Parathyroid adenoma (tissue), 2 donors: ENCODE results near the gene METTL18.
A peak's percentile ranks its signal among the peaks of the same experiment; 100 is the strongest.

ENCODE experiments used
- H2AFZ ChIP-seq: fragments of 300-600 bp; sonication (generic); one replicate; pipeline ENCODE4 v1.7.0; 2017; ENCODE audit warnings: antibody characterized with exemption, mild to moderate bottlenecking
- H3K27ac ChIP-seq: fragments of 300-600 bp; sonication (generic); one replicate; pipeline ENCODE4 v1.7.0; 2017
- H3K27me3 ChIP-seq: fragments of 300-600 bp; sonication (generic); one replicate; pipeline ENCODE4 v1.7.0; 2017; ENCODE audit warnings: low read length; ENCODE audit not compliant: control insufficient read depth, insufficient read depth
- H3K36me3 ChIP-seq: fragments of 300-600 bp; sonication (generic); one replicate; pipeline ENCODE4 v1.7.0; 2017; ENCODE audit warnings: low read length; ENCODE audit not compliant: control insufficient read depth, insufficient read depth
- H3K4me1 ChIP-seq: fragments of 300-600 bp; sonication (generic); one replicate; pipeline ENCODE4 v1.7.0; 2017; ENCODE audit warnings: control low read depth
- H3K4me2 ChIP-seq: fragments of 300-600 bp; sonication (generic); one replicate; pipeline ENCODE4 v1.7.0; 2017; ENCODE audit warnings: low read length
- H3K4me3 ChIP-seq: fragments of 300-600 bp; sonication (generic); one replicate; pipeline ENCODE4 v1.7.0; 2017; ENCODE audit warnings: low read depth, low read length
- H3K79me2 ChIP-seq: fragments of 300-600 bp; sonication (generic); one replicate; pipeline ENCODE4 v1.7.0; 2017; ENCODE audit warnings: control low read depth
- H3K9ac ChIP-seq: fragments of 300-600 bp; sonication (generic); one replicate; pipeline ENCODE4 v1.7.0; 2017; ENCODE audit warnings: mild to moderate bottlenecking
- H3K9me3 ChIP-seq: fragments of 300-600 bp; sonication (generic); one replicate; pipeline ENCODE4 v1.7.0; 2017; ENCODE audit warnings: low read length; ENCODE audit not compliant: control insufficient read depth
- TF ChIP-seq, protein P1 (sequence below): fragments of 300-600 bp; sonication (generic); IDR thresholded peaks from one replicate; pipeline ENCODE4 v1.7.0; 2017; ENCODE audit warnings: antibody characterized with exemption, mild to moderate bottlenecking
- donor health status: primary hyperparathyroidism.

Gene METTL18

DNA sequence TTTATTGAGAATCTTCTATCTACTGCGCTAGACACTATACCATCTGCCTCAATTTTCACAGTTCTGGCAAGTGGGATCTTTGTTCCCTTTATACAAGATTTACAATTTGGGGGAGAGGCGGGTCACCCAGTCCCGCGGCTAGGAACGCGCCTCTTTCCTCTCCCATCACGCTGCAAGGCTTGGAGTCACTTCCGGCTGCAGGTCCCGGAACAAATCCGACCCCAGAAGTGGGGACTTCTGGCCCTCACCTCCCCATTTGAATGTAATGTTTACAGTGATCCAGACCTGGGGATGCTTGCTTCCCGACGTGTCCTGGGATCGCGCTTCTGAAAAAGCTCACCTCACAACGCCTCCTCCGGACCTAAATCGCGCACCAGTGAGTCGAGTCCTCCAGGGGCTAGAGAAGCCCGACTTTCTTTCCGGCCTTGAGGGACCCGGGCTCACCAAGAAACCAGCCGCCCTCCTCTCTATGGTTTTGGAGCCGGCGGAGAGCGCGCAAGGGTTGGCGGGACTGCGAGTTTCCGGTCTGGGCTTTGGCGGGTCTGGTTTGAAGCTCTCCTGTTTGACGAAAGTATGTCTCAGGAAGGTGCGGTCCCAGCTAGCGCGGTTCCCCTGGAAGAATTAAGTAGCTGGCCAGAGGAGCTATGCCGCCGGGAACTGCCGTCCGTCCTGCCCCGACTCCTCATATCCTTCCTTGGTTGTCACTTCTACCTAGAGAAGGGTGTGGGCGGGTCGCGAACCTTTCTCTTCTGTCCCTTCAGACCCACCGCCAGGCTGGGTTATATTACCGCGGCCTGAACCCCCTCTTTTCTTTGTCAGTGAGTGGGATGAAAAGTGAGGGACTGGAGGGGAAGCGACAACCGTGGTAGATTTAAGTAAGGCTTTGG lies at the start of gene METTL18:
Gene METTL18 (minus strand): TSS at position 378 of the 887 bp plus-strand sequence. CDS start 1,212 bp downstream, outside the sequence.
- no peaks in the 10 kb centered on the region for H3K9me3 ChIP-seq
- H3K79me2 ChIP-seq, result peaks cover 6% of the 10 kb centered on the region
- H3K36me3 ChIP-seq, result no peaks in the 10 kb centered on the region
- H3K27ac ChIP-seq, result peak within 1 kb of the TSS; percentile 95
- peaks cover 8% of the 10 kb centered on the region for H3K4me1 ChIP-seq
- H3K4me2 ChIP-seq, result peak within 1 kb of the TSS; percentile 83
- H3K27me3 ChIP-seq, result no peaks in the 10 kb centered on the region
- H2AFZ ChIP-seq, result peak within 1 kb of the TSS; percentile 91
- H3K4me3 ChIP-seq, result peak within 1 kb of the TSS; percentile 95
- H3K9ac ChIP-seq, result peak within 1 kb of the TSS; percentile 50
- TF ChIP-seq, protein P1, sequence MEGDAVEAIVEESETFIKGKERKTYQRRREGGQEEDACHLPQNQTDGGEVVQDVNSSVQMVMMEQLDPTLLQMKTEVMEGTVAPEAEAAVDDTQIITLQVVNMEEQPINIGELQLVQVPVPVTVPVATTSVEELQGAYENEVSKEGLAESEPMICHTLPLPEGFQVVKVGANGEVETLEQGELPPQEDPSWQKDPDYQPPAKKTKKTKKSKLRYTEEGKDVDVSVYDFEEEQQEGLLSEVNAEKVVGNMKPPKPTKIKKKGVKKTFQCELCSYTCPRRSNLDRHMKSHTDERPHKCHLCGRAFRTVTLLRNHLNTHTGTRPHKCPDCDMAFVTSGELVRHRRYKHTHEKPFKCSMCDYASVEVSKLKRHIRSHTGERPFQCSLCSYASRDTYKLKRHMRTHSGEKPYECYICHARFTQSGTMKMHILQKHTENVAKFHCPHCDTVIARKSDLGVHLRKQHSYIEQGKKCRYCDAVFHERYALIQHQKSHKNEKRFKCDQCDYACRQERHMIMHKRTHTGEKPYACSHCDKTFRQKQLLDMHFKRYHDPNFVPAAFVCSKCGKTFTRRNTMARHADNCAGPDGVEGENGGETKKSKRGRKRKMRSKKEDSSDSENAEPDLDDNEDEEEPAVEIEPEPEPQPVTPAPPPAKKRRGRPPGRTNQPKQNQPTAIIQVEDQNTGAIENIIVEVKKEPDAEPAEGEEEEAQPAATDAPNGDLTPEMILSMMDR, result no peak

DNA sequence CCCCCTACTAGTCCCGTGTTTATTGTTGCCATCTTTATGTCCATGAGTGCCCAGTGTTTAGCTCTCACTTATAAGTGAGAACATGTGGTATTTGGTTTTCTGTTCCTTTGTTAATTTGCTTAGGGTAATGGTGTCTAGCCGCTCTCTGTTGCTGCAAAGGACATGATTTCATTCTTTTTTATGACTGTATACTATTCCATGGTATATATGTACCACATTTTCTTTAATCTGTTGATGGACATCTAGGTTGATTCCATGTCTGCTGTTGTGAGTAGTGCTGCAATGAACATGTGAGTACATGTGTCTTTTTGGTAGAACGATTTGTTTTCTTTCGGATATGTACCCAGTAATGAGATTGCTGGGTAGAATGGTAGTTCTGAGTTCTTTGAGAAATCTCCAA lies 44.2 kb upstream of the METTL18 start:
- Histone ChIP-seq H3K36me3 (no peaks in the 10 kb centered on the region), H3K4me1 (peaks cover 4% of the 10 kb centered on the region), H3K27me3 (no peaks in the 10 kb centered on the region), H3K4me2 (no peak overlapping the region), H3K79me2 (peaks cover 13% of the 10 kb centered on the region), H2AFZ (no peak overlapping the region), H3K9me3 (peaks cover 3% of the 10 kb centered on the region), H3K9ac (no peak overlapping the region), H3K4me3 (no peak overlapping the region), H3K27ac (no peak overlapping the region)
- TF ChIP-seq, protein P1, result no peak

DNA sequence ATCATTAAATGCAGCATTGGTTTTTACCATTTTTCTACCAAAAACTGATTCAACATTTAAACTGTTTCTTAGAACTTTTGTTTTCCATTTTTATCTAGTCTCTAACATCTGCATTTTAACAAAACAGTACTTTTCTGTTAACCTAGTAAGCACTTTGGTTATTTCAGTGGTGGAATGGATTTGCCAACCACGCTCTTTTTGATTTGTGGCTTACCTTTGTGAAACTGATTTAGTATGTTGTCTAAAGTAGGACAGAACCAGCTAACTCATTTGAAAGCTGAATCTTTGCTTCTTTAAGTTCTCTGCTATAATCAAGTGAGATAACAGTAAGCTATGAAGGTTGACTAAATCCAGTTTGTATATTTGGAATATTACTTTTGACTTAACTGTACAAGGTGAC lies 41.5 kb upstream of the METTL18 start:
- H3K9me3 ChIP-seq, result peaks cover 3% of the 10 kb centered on the region
- TF ChIP-seq, protein P1, result no peak
- H3K27me3 ChIP-seq, result no peaks in the 10 kb centered on the region
- peaks cover 4% of the 10 kb centered on the region for H3K4me1 ChIP-seq
- no peak overlapping the region for H3K4me3 ChIP-seq
- H3K4me2 ChIP-seq, result peak overlapping the region; percentile 53
- peak overlapping the region; percentile 89 for H3K27ac ChIP-seq
- peaks cover 13% of the 10 kb centered on the region for H3K79me2 ChIP-seq
- H3K36me3 ChIP-seq, result no peaks in the 10 kb centered on the region
- peak overlapping the region; percentile 44 for H2AFZ ChIP-seq
- H3K9ac ChIP-seq, result no peak overlapping the region

DNA sequence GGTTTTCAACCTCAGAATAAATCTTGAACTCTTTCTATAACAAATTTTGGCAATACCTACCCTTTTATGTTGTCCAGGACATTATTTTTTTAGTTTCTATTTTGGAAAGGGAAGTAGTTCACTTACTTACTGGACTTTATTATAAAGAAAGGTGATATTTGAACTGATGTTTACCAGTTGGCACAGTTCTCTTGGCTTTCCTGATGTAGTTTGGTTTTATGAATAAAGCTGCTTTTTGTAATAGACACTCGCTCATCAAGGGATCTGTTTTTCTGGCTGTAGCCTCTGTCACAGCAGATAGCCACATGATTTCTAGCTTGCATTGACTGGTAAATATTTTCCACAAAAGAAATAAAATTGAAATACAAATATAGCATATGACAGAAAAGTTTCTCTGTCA lies 40.9 kb upstream of the METTL18 start:
- peaks cover 4% of the 10 kb centered on the region for H3K4me1 ChIP-seq

More for the DNA sequence above, 40.9 kb upstream of the METTL18 start:
- no peaks in the 10 kb centered on the region for H3K36me3 ChIP-seq
- H3K4me2 ChIP-seq, result no peak overlapping the region
- peaks cover 3% of the 10 kb centered on the region for H3K9me3 ChIP-seq
- H3K27ac ChIP-seq, result peak overlapping the region; percentile 89
- H3K79me2 ChIP-seq, result peaks cover 12% of the 10 kb centered on the region
- TF ChIP-seq, protein P1, result no peak
- H3K4me3 ChIP-seq, result no peak overlapping the region
- H3K9ac ChIP-seq, result no peak overlapping the region
- no peaks in the 10 kb centered on the region for H3K27me3 ChIP-seq
- no peak overlapping the region for H2AFZ ChIP-seq
